ENCODE results near the gene SULF2.

SULF2 gene

GRCh38 chr20:47776639-47777038, 8.6 kb downstream of the SULF2 start:
- H3K27me3 ChIP-seq (ENCODE audit: insufficient read depth, low read length, poor library complexity, severe bottlenecking): no peaks in the 10 kb centered on the region
- H3K4me2 ChIP-seq (ENCODE audit: low read depth, low read length, poor library complexity, severe bottlenecking): no peak overlapping the region
- H3K4me1 ChIP-seq (ENCODE audit: insufficient read depth, low read length, poor library complexity, severe bottlenecking): no peaks in the 10 kb centered on the region
- no peak overlapping the region for H3K4me3 ChIP-seq (ENCODE audit: low read length, poor library complexity, severe bottlenecking)
- no peaks in the 10 kb centered on the region for H4K20me1 ChIP-seq (ENCODE audit: insufficient read depth, low read length, poor library complexity, severe bottlenecking)
- no peak overlapping the region for H2AFZ ChIP-seq (ENCODE audit: low read length)
- H3K36me3 ChIP-seq (ENCODE audit: insufficient read depth, low read length): no peaks in the 10 kb centered on the region
- TF ChIP-seq CTCF (conservative IDR thresholded peaks at IDR 0.05; ENCODE audit: low read length) (no peak), EZH2phosphoT487 (IDR thresholded peaks at IDR 0.05; ENCODE audit: borderline replicate concordance) (no peak)
- no peaks in the 10 kb centered on the region for H3K9me2 ChIP-seq (replicated peaks; ENCODE audit: low read depth, low read length)
- no peak overlapping the region for H3K9ac ChIP-seq (ENCODE audit: low read depth, low read length, poor library complexity, severe bottlenecking)
- H3K9me3 ChIP-seq (ENCODE audit: insufficient read depth, low read depth, low read length): no peaks in the 10 kb centered on the region
- no peaks in the 10 kb centered on the region for H3F3A ChIP-seq (ENCODE audit: low read depth)
- H3K79me2 ChIP-seq (ENCODE audit: insufficient read depth, low read length): no peaks in the 10 kb centered on the region

GRCh38 chr20:47775841-47776240, 9.4 kb downstream of the SULF2 start:
- no peaks in the 10 kb centered on the region for H3K9me3 ChIP-seq (ENCODE audit: insufficient read depth, low read depth, low read length)
- H3K27me3 ChIP-seq (ENCODE audit: insufficient read depth, low read length, poor library complexity, severe bottlenecking): no peaks in the 10 kb centered on the region
- H3K4me3 ChIP-seq (ENCODE audit: low read length, poor library complexity, severe bottlenecking): no peak overlapping the region
- H3K79me2 ChIP-seq (ENCODE audit: insufficient read depth, low read length): no peaks in the 10 kb centered on the region
- H3K4me2 ChIP-seq (ENCODE audit: low read depth, low read length, poor library complexity, severe bottlenecking): no peak overlapping the region
- H4K20me1 ChIP-seq (ENCODE audit: insufficient read depth, low read length, poor library complexity, severe bottlenecking): no peaks in the 10 kb centered on the region
- no peak for TF ChIP-seq EZH2phosphoT487 (IDR thresholded peaks at IDR 0.05; ENCODE audit: borderline replicate concordance)
- no peak for TF ChIP-seq CTCF (conservative IDR thresholded peaks at IDR 0.05; ENCODE audit: low read length)
- H3K9me2 ChIP-seq (replicated peaks; ENCODE audit: low read depth, low read length): no peaks in the 10 kb centered on the region
- H3K9ac ChIP-seq (ENCODE audit: low read depth, low read length, poor library complexity, severe bottlenecking): no peak overlapping the region
- no peaks in the 10 kb centered on the region for H3K36me3 ChIP-seq (ENCODE audit: insufficient read depth, low read length)
- H3F3A ChIP-seq (ENCODE audit: low read depth): no peaks in the 10 kb centered on the region
- no peaks in the 10 kb centered on the region for H3K4me1 ChIP-seq (ENCODE audit: insufficient read depth, low read length, poor library complexity, severe bottlenecking)
- no peak overlapping the region for H2AFZ ChIP-seq (ENCODE audit: low read length)

- Histone ChIP-seq H3K9ac (ENCODE audit: low read depth, low read length, poor library complexity, severe bottlenecking) (no peak overlapping the region), H4K20me1 (ENCODE audit: insufficient read depth, low read length, poor library complexity, severe bottlenecking) (no peaks in the 10 kb centered on the region), H3K79me2 (ENCODE audit: insufficient read depth, low read length) (no peaks in the 10 kb centered on the region), H3K4me1 (ENCODE audit: insufficient read depth, low read length, poor library complexity, severe bottlenecking) (no peaks in the 10 kb centered on the region), H3K36me3 (ENCODE audit: insufficient read depth, low read length) (no peaks in the 10 kb centered on the region), H3F3A (ENCODE audit: low read depth) (no peaks in the 10 kb centered on the region), H2AFZ (ENCODE audit: low read length) (no peak overlapping the region), H3K4me2 (ENCODE audit: low read depth, low read length, poor library complexity, severe bottlenecking) (no peak overlapping the region), H3K9me3 (ENCODE audit: insufficient read depth, low read depth, low read length) (no peaks in the 10 kb centered on the region; the same call in 1 of the 2 replicates), H3K9me2 (replicated peaks; ENCODE audit: low read depth, low read length) (no peaks in the 10 kb centered on the region), H3K4me3 (ENCODE audit: low read length, poor library complexity, severe bottlenecking) (no peak overlapping the region), H3K27me3 (ENCODE audit: insufficient read depth, low read length, poor library complexity, severe bottlenecking) (no peaks in the 10 kb centered on the region)
- TF ChIP-seq EZH2phosphoT487 (IDR thresholded peaks at IDR 0.05; ENCODE audit: borderline replicate concordance) (no peak), CTCF (conservative IDR thresholded peaks at IDR 0.05; ENCODE audit: low read length) (no peak)
Observed at GRCh38 chr20:47775039-47775438, 10.2 kb downstream of the SULF2 start.
